ENCODE results near the gene PTGES2. TPM values are rescaled to one million over a fixed set of nuclear protein-coding genes. Genes with fewer than 3 reads are reported as not detected.
A peak's percentile ranks its signal among the peaks of the same experiment; 100 is the strongest.

The PTGES2 gene
- total RNA-seq, 2 experiments from 2014 or later, result 68.1 to 76.3 TPM

DNA sequence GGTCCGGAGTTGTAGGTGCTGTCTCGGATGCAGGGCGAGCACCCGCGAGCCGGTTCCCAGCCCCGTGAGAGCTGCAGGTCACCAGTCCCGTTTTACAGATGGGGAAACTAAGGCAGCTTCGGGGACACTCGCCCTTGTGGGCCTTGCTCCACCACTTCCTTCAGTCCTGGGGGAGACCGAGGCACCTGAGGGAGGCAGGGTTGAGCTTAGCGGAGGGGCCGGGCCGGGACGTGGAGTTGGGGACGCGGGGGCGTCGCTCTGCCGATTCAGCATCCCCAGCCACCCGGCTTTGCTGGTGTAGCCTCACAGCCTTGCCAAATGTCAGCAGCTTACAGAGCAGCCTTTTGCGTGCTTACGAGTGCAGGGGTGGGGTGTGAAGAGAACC lies 33.1 kb upstream of the PTGES2 start:
- BruUV-seq (replicated peaks), result no TSS peak
- H3K4me3 ChIP-seq (ENCODE audit: low read depth, low read length, poor library complexity, severe bottlenecking), result peak overlapping the region; percentile 99
- TF ChIP-seq, protein P1, sequence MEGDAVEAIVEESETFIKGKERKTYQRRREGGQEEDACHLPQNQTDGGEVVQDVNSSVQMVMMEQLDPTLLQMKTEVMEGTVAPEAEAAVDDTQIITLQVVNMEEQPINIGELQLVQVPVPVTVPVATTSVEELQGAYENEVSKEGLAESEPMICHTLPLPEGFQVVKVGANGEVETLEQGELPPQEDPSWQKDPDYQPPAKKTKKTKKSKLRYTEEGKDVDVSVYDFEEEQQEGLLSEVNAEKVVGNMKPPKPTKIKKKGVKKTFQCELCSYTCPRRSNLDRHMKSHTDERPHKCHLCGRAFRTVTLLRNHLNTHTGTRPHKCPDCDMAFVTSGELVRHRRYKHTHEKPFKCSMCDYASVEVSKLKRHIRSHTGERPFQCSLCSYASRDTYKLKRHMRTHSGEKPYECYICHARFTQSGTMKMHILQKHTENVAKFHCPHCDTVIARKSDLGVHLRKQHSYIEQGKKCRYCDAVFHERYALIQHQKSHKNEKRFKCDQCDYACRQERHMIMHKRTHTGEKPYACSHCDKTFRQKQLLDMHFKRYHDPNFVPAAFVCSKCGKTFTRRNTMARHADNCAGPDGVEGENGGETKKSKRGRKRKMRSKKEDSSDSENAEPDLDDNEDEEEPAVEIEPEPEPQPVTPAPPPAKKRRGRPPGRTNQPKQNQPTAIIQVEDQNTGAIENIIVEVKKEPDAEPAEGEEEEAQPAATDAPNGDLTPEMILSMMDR (conservative IDR thresholded peaks at IDR 0.05; ENCODE audit: low read length), result no peak
- ChIA-PET POLR2A (interaction anchor here (0.9 kb wide), 1 partner anchor 11 kb away, joined by 5 read pairs; no protein-coding TSS in a partner anchor), CTCF (ENCODE audit: unreplicated experiment) (no interaction called here)
- H3K9me2 ChIP-seq (ENCODE audit: insufficient read depth, low read length), result no peaks in the 10 kb centered on the region
- H2AFZ ChIP-seq (ENCODE audit: low read length), result peak overlapping the region; percentile 96
- intact Hi-C loops (cut with micrococcal nuclease; ENCODE audit: unreplicated experiment), result loop anchor here (1.0 kb wide), 1 partner anchor 32 kb away; no protein-coding TSS in a partner anchor
- peak overlapping the region; percentile 95 for H3K4me2 ChIP-seq (ENCODE audit: low read length)
- H3K9me3 ChIP-seq (ENCODE audit: low read length), result no peaks in the 10 kb centered on the region
- peaks cover 29% of the 10 kb centered on the region for H3K36me3 ChIP-seq (ENCODE audit: insufficient read depth, low read length)
- DNase-seq (ENCODE audit: low spot score), result peak; percentile 52
- peaks cover 14% of the 10 kb centered on the region for H3K4me1 ChIP-seq (ENCODE audit: insufficient read depth, low read length, poor library complexity, severe bottlenecking)
- peaks cover 4% of the 10 kb centered on the region; the same call in 1 of the 2 replicates for H3K79me2 ChIP-seq (ENCODE audit: insufficient read depth, low read depth, low read length)
- peak overlapping the region; percentile 55 for H3K27ac ChIP-seq (ENCODE audit: low read depth, low read length, poor library complexity, severe bottlenecking)
- H4K20me1 ChIP-seq (ENCODE audit: insufficient read depth, low read length), result no peaks in the 10 kb centered on the region

DNA sequence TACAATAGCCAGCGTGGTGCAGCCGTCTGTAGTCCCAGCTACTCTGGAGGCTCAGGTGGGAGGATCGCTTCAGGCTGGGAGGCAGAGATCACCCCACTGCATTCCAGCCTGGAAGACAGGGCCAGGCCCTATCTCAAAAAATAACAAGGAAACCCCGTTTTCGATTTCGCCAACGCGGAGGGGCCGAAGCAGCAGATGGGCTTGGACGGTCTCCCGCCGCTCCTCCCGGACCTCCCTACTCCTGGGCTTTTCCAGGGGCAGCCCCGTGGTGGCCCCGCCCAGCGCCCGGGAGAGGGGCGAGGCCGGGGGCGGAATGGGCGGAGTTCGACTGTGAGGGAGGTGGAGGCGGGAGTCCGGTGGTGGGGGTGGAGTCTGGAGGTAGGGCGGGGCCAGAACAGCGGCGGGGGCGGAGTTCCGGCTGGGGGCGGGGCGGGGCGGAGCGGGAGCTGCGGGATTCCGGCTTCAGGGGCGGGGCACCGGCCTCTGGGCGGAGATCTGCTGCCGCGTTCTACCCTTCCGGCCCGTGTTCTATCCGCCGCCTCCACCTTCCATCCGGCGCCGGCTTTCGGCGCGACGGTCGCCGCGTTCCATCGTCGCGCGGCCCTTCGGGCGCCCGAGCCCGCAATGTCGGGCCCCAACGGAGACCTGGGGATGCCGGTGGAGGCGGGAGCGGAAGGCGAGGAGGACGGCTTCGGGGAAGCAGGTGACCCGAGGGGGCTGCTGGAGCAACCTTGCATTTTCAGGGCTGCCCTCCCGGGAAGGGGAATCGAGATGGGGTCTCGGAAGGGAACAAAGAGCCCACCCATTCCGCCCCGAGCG lies 32.5 kb upstream of the PTGES2 start, which contains the start of gene BBLN:
Gene BBLN (plus strand): TSS at position 482 of the 819 bp plus-strand sequence. CDS start 143 bp downstream, at position 625.
- intact Hi-C loops (cut with micrococcal nuclease; ENCODE audit: unreplicated experiment), result loop anchor here (1.0 kb wide), 1 partner anchor 32 kb away; no protein-coding TSS in a partner anchor
- Histone ChIP-seq H3K4me1 (ENCODE audit: insufficient read depth, low read length, poor library complexity, severe bottlenecking) (peaks cover 14% of the 10 kb centered on the region), H4K20me1 (ENCODE audit: insufficient read depth, low read length) (no peaks in the 10 kb centered on the region), H3K9me3 (ENCODE audit: low read length) (no peaks in the 10 kb centered on the region), H3K27ac (ENCODE audit: low read depth, low read length, poor library complexity, severe bottlenecking) (peak within 1 kb of the TSS; percentile 55), H3K36me3 (ENCODE audit: insufficient read depth, low read length) (peaks cover 26% of the 10 kb centered on the region), H3K79me2 (ENCODE audit: insufficient read depth, low read depth, low read length) (peaks cover 4% of the 10 kb centered on the region; the same call in 1 of the 2 replicates), H3K4me2 (ENCODE audit: low read length) (peak within 1 kb of the TSS; percentile 95), H3K4me3 (ENCODE audit: low read depth, low read length, poor library complexity, severe bottlenecking) (peak within 1 kb of the TSS; percentile 99), H2AFZ (ENCODE audit: low read length) (peak within 1 kb of the TSS; percentile 96), H3K9me2 (ENCODE audit: insufficient read depth, low read length) (no peaks in the 10 kb centered on the region)
- ChIA-PET POLR2A (interaction anchor here (0.6 to 0.9 kb wide), 2 partner anchors 12 to 18 kb away, joined by 5 read pairs; no protein-coding TSS in a partner anchor), CTCF (ENCODE audit: unreplicated experiment) (no interaction called here)
- no peak for TF ChIP-seq EZH2phosphoT487 (IDR thresholded peaks at IDR 0.05; ENCODE audit: borderline replicate concordance, low read depth, low read length)
- TF ChIP-seq, protein P1 (conservative IDR thresholded peaks at IDR 0.05; ENCODE audit: low read length), result no peak
- DNase-seq (ENCODE audit: low spot score), result peak; percentile 94
- BruUV-seq (replicated peaks), result no TSS peak

DNA sequence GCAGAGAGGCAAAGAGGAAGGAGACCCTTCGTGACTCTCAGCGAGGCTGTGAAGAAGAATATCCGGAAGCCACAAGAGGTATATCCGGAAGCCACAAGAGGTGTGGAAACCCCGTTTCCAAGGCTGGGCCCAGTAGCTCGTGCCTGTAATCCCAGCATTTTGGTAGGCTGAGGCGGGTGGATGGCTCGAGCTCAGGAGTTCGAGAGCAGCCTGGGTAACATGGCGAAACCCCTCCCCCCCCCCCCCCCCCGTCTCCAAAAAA lies 31.9 kb upstream of the PTGES2 start:
- POLR2A ChIA-PET, result interaction anchor here (0.6 kb wide), 2 partner anchors 17 to 175 kb away, joined by 3 to 5 read pairs; no protein-coding TSS in a partner anchor
- no peaks in the 10 kb centered on the region for H3K9me3 ChIP-seq (ENCODE audit: low read length)
- DNase-seq (ENCODE audit: low spot score), result peak; percentile 31
- BruUV-seq (replicated peaks), result no TSS peak
- peak overlapping the region; percentile 95 for H2AFZ ChIP-seq (ENCODE audit: low read length)
- peak overlapping the region; percentile 41 for H3K27ac ChIP-seq (ENCODE audit: low read depth, low read length, poor library complexity, severe bottlenecking)
- H3K79me2 ChIP-seq (ENCODE audit: insufficient read depth, low read depth, low read length), result peaks cover 4% of the 10 kb centered on the region; the same call in 1 of the 2 replicates
- intact Hi-C loops (cut with micrococcal nuclease; ENCODE audit: unreplicated experiment), result no loop called here
- H3K4me3 ChIP-seq (ENCODE audit: low read depth, low read length, poor library complexity, severe bottlenecking), result peak overlapping the region; percentile 70
- TF ChIP-seq EZH2phosphoT487 (IDR thresholded peaks at IDR 0.05; ENCODE audit: borderline replicate concordance, low read depth, low read length), result no peak
- TF ChIP-seq, protein P1 (conservative IDR thresholded peaks at IDR 0.05; ENCODE audit: low read length), result no peak
- peaks cover 23% of the 10 kb centered on the region for H3K36me3 ChIP-seq (ENCODE audit: insufficient read depth, low read length)
- H4K20me1 ChIP-seq (ENCODE audit: insufficient read depth, low read length), result no peaks in the 10 kb centered on the region
- H3K9me2 ChIP-seq (ENCODE audit: insufficient read depth, low read length), result no peaks in the 10 kb centered on the region
- peaks cover 14% of the 10 kb centered on the region for H3K4me1 ChIP-seq (ENCODE audit: insufficient read depth, low read length, poor library complexity, severe bottlenecking)
- H3K4me2 ChIP-seq (ENCODE audit: low read length), result peak overlapping the region; percentile 88
- CTCF ChIA-PET (ENCODE audit: unreplicated experiment), result no interaction called here
